Endothelial cell of umbilical vein (primary cell): ENCODE measurements around the gene DMBT1. TPM values are rescaled to one million over a fixed set of nuclear protein-coding genes. Genes with fewer than 3 reads are reported as not detected.

Experiments
- BruUV-seq: library from RNA; stranded (reverse); fragments of 400-500 nt; replicated peaks from 2 replicates; lab custom pipeline; 2021; lab: Mats Ljungman, UMichigan
- CTCF ChIA-PET: fragments of 300-600, 350-600 bp; sonication (Branson Sonifier 250); formaldehyde crosslinking; loops from one replicate; lab custom pipeline; 2021; ENCODE audit warnings: antibody characterized with exemption, inconsistent platforms; lab: Charles Lee
- POLR2A ChIA-PET: fragments of 300-600, 350-600 bp; sonication (Branson Sonifier 250); formaldehyde crosslinking; loops from one replicate; lab custom pipeline; 2021; ENCODE audit warnings: antibody characterized with exemption, inconsistent platforms; lab: Charles Lee
- DNase-seq: peaks from one replicate; pipeline ENCODE4 v3.0.0-alpha.2; 2011; ENCODE audit warnings: low read depth, low spot score
- FAIRE-seq: peaks from 2 replicates; lab custom pipeline; 2011; peaks lifted over from hg19 to GRCh38; lab: Jason Lieb, UNC
- H2AFZ ChIP-seq: 2 replicates; pipeline ENCODE4 v1.6.0; 2012; ENCODE audit warnings: low read depth, low read length, control low read depth, inconsistent platforms
- H3K27ac ChIP-seq: 2 replicates; pipeline ENCODE4 v1.5.1; 2011; ENCODE audit warnings: low read depth, mild to moderate bottlenecking, control low read depth, low read length, moderate library complexity; ENCODE audit not compliant: insufficient read depth
- H3K27me3 ChIP-seq, 2 experiments: 2 replicates each; pipeline versions ENCODE4 v1.6.0 to v1.6.1; 2011; ENCODE audit warnings: low read length in 2 of 2, mixed read lengths in 1 of 2; ENCODE audit not compliant: control insufficient read depth in 2 of 2, insufficient read depth in 2 of 2
- H3K36me3 ChIP-seq, 2 experiments: 2 replicates in 1 of 2; 3 replicates in 1 of 2; pipeline ENCODE4 v1.5.1; 2011; ENCODE audit warnings: low read length in 2 of 2, mild to moderate bottlenecking in 1 of 2, moderate library complexity in 1 of 2; ENCODE audit not compliant: control insufficient read depth in 2 of 2, insufficient read depth in 2 of 2; ENCODE audit errors: extremely low read depth in 1 of 2
- H3K4me1 ChIP-seq: 3 replicates; pipeline ENCODE4 v1.5.1; 2011; ENCODE audit warnings: mild to moderate bottlenecking, low read length; ENCODE audit not compliant: control insufficient read depth, insufficient read depth; ENCODE audit errors: extremely low read depth
- H3K4me2 ChIP-seq: 2 replicates; pipeline ENCODE4 v1.6.1; 2011; ENCODE audit warnings: low read length, control low read depth, mixed read lengths; ENCODE audit not compliant: insufficient read depth
- H3K4me3 ChIP-seq, 3 experiments: fragments of 200-600 bp in 1 of 3; sonication (generic), shearing (Covaris generic) in 1 of 3; replicated peaks in 1 of 3; 2 replicates each; pipeline ENCODE4 v1.5.1; 2011 to 2016; ENCODE audit warnings: control low read depth in 3 of 3, low read length in 3 of 3, mild to moderate bottlenecking in 2 of 3, inconsistent platforms in 1 of 3, low read depth in 1 of 3, moderate library complexity in 1 of 3; ENCODE audit not compliant: insufficient read depth in 1 of 3
- H3K79me2 ChIP-seq: 2 replicates; pipeline ENCODE4 v1.6.0; 2012; ENCODE audit warnings: low read length, inconsistent platforms; ENCODE audit not compliant: control insufficient read depth, insufficient read depth
- H3K9ac ChIP-seq: replicated peaks from 2 replicates; pipeline ENCODE3; 2011; ENCODE audit warnings: low read length, control low read depth; ENCODE audit not compliant: insufficient read depth; ENCODE audit errors: extremely low read depth
- H3K9me1 ChIP-seq: replicated peaks from 3 replicates; pipeline ENCODE4 v1.6.0; 2011; ENCODE audit warnings: mild to moderate bottlenecking, low read length; ENCODE audit not compliant: control insufficient read depth, insufficient read depth; ENCODE audit errors: extremely low read depth
- H3K9me3 ChIP-seq: replicated peaks from 2 replicates; pipeline ENCODE4 v1.5.1; 2012; ENCODE audit warnings: low read length, inconsistent platforms; ENCODE audit not compliant: control insufficient read depth, insufficient read depth
- H4K20me1 ChIP-seq: replicated peaks from 2 replicates; pipeline ENCODE3; 2011; ENCODE audit warnings: mild to moderate bottlenecking, low read length; ENCODE audit not compliant: control insufficient read depth, insufficient read depth; ENCODE audit errors: extremely low read depth
- CTCF ChIP-seq, 2 donors: IDR thresholded peaks; 1 replicate in 1 of 2; 2 replicates in 1 of 2; pipeline ENCODE4 v1.5.1; 2011; ENCODE audit warnings: low read length in 2 of 2, mild to moderate bottlenecking in 2 of 2, moderate library complexity in 2 of 2, control low read depth in 1 of 2, inconsistent platforms in 1 of 2, low read depth in 1 of 2; ENCODE audit not compliant: insufficient read depth in 1 of 2; ENCODE audit errors: extremely low read depth in 1 of 2
- EZH2 ChIP-seq: IDR thresholded peaks from 2 replicates; pipeline ENCODE4 v1.6.1; 2012; ENCODE audit warnings: borderline replicate concordance, low read depth, mild to moderate bottlenecking, moderate library complexity, low read length, inconsistent platforms; ENCODE audit not compliant: severe bottlenecking
- FOS ChIP-seq: IDR thresholded peaks from 2 replicates; pipeline ENCODE4 v1.6.1; 2011; ENCODE audit warnings: mild to moderate bottlenecking, low read length, moderate library complexity, borderline replicate concordance; ENCODE audit not compliant: insufficient read depth
- GATA2 ChIP-seq: IDR thresholded peaks from 2 replicates; pipeline ENCODE4 v1.7.0; 2011; ENCODE audit warnings: low read depth, mild to moderate bottlenecking, moderate library complexity, mixed read lengths, low read length; ENCODE audit not compliant: insufficient read length, insufficient read depth
- JUN ChIP-seq: IDR thresholded peaks from 2 replicates; pipeline ENCODE4 v1.6.1; 2011; ENCODE audit warnings: borderline replicate concordance, low read depth; ENCODE audit not compliant: insufficient read length, insufficient read depth
- MAX ChIP-seq: IDR thresholded peaks from 2 replicates; pipeline ENCODE4 v1.6.1; 2011; ENCODE audit not compliant: insufficient read depth, insufficient read length
- MYC ChIP-seq: IDR thresholded peaks from one replicate; pipeline ENCODE4 v1.6.1; 2011; ENCODE audit warnings: mild to moderate bottlenecking, low read depth, low read length
- POLR2A ChIP-seq: IDR thresholded peaks from 2 replicates; pipeline ENCODE4 v1.6.1; 2012; ENCODE audit warnings: low read depth, mild to moderate bottlenecking, control low read depth, low read length
- POLR2AphosphoS5 ChIP-seq: IDR thresholded peaks from 2 replicates; pipeline ENCODE4 v1.6.1; 2012; ENCODE audit warnings: low read depth, mild to moderate bottlenecking, control low read depth, low read length, moderate library complexity; ENCODE audit not compliant: insufficient read depth
- dilution Hi-C: fragments of 300-500 bp; cut with MboI; formaldehyde crosslinking; loops from one replicate; pipeline ENCODE4 v1.15.0; 2019; ENCODE audit warnings: low sequenced_read_pairs; ENCODE audit not compliant: extremely low pct_ligation_motif_present
- intact Hi-C: fragments of 100-400 bp; cut with micrococcal nuclease; formaldehyde crosslinking; loops from one replicate; pipeline ENCODE4 v1.10.0; 2022
- polyA plus RNA-seq, 4 experiments: library from polyadenylated mRNA; depleted of rRNA in 3 of 4; stranded (reverse) in 3 of 4; unstranded in 1 of 4; fragments of >200 nt; gene quantifications; 2 replicates each; pipeline versions ENCODE4 v1.2.1 to v1.2.3, GENCODE V29; 2011 to 2012; ENCODE audit warnings: missing spikeins in 1 of 4
- total RNA-seq: library from RNA; stranded (reverse); gene quantifications from 2 replicates; pipeline ENCODE4 v1.2.3, GENCODE V29; 2021

DMBT1 gene
- total and polyA plus RNA-seq, 2 donors (not counting 3 experiments of a cell fraction or from before 2014, with no cell fraction given): 0.01 TPM; not detected in 1

GRCh38 chr10:122669045-122669444 lies 108.5 kb downstream of the DMBT1 start:
- Histone ChIP-seq H3K9me1 (no peaks in the 10 kb centered on the region), H3K9me3 (no peaks in the 10 kb centered on the region), H3K4me1 (no peaks in the 10 kb centered on the region), H3K36me3 (no peaks in the 10 kb centered on the region), H4K20me1 (no peaks in the 10 kb centered on the region), H3K9ac (no peak overlapping the region), H3K4me2 (no peak overlapping the region), H3K27me3 (no peaks in the 10 kb centered on the region), H3K4me3 (no peak overlapping the region), H3K79me2 (no peaks in the 10 kb centered on the region), H3K27ac (no peak overlapping the region), H2AFZ (no peak overlapping the region)
- dilution Hi-C loops (no loop called here), intact Hi-C loops (no loop called here)
- no peak for FAIRE-seq
- POLR2A ChIA-PET: no interaction called here
- CTCF ChIA-PET: interaction anchor here (2.4 kb wide), 1 partner anchor 20 kb away, joined by 9 read pairs; no protein-coding TSS in a partner anchor
- TF ChIP-seq MAX: no peak
- TF ChIP-seq POLR2A: no peak
- TF ChIP-seq CTCF (IDR thresholded peaks at IDR 0.05; ENCODE audit: extremely low read depth in 1 of 2, insufficient read depth in 1 of 2, low read depth in 1 of 2, low read length in 2 of 2): no peak
- TF ChIP-seq JUN: no peak
- no peak for TF ChIP-seq GATA2
- no peak for TF ChIP-seq EZH2
- TF ChIP-seq MYC: no peak
- TF ChIP-seq FOS: no peak
- TF ChIP-seq POLR2AphosphoS5: no peak
- no TSS peak for BruUV-seq
- DNase-seq: no peak
